ENCODE data around the gene YJEFN3.

Gene YJEFN3

DNA sequence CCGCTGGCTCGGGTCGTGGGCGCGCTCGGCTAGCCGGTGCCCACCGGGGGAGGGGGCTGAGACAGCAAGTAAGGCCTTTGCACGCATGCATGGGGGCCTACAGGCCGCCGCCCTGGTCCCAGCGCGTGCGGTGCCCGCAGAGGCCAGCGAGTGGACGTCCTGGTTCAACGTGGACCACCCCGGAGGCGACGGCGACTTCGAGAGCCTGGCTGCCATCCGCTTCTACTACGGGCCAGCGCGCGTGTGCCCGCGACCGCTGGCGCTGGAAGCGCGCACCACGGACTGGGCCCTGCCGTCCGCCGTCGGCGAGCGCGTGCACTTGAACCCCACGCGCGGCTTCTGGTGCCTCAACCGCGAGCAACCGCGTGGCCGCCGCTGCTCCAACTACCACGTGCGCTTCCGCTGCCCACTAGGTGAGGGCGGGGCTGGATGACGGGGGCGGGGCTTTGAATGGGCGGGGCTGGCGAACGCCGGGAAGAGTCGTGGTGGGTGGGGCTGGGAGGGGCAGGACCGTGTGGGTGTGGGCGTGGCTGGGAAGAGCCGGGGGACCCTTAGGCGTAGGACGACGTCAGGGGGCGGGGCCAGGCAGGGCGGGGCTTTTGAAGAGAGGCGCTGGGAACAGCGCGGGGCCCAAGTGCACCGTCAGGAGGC lies 11.5 kb downstream of the YJEFN3 start:
- peak; percentile 83 for DNase-seq

DNA sequence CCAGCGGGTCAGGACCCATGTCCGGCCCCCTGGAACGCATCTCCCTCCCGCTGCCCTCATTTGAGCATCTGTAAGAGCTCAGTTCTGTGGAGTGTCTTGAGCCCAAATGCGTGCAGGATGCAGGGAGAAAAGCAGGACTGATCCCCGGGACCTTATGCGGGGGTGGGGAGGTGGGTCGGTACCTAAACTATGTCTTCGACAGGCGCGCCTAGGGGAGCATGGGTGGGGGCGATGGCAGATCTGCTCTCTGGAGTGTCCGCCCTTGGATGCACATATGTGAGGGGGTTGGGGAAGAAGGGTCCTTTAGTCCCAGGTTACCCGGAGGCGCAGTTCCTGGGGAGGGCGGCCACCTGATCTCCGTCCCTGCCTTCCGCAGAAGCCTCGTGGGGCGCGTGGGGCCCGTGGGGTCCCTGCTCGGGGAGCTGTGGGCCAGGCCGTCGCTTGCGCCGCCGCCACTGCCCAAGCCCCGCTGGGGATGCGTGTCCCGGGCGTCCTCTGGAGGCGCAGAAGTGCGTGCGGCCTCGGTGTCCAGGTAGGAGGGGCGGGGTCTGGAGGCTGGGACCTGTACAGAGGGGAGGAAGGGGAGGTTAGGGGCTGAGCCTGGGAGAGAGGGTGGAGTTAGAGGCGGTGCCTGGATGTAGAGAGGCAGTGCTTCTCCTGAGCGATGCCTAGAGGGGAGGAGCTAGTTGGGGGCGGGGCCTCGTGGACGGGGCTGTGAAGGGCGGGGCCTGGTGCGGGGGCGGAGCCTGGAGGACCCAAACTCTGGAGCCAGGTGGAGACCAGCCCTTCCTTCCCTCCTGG lies 12.2 kb downstream of the YJEFN3 start:
- peak; percentile 58 for DNase-seq

DNA sequence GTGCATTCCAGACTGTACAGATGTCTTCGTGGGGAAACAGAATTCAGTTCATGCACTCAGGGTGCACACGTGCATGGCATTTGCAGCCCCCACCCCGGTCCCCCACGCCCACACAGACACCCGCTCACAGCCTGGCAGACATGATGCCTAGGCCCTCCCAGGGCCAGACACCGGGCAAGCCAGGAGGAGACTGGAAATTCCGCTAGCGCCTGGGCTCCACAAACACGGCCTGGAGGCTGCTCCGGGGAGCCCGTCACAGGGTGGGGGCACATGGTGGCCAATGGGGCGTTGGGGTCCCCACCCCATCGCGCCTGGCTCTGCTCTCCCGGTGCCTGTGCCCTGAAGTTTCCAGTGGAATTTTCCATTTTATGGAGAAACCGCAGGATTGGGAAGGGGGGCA lies 12.9 kb downstream of the YJEFN3 start:
- no peak for DNase-seq

DNA sequence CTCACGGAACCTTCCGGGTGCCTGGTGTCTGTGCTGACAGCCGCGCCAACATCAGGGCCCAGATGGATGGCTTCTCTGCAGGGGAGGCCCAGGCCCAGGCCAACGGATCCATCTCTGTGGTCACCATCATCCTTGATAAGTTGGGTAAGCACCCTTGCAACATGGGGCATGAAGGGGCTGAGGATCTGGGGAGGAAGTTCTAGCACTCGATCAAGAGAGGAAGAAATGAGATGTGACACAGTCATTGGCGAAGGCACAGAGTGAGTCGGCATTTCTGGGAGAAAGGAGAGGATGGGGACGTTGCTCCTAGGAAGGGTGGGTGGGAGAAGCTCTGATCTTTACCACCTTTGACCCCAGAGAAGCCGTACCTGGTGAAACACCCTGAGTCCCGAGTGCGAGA lies 13.8 kb downstream of the YJEFN3 start:
- DNase-seq: no peak

DNA sequence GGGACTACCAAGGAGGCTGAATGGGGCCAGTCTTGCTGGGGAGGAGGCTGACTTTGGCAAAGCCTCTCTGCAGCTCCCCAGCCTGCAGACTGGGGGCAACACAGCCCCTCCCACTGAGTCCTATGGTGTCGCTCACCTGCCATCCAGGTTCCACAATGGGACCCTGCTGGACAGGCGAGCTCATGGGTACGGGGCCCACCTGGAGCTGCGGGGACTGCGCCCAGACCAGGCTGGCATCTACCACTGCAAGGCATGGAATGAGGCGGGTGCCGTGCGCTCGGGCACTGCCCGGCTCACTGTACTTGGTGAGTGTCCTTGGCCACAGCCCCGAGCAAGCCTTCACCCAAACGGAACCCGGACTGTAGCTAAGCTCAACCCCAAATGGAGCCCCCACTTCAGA lies 14.4 kb downstream of the YJEFN3 start:
- no peak for DNase-seq

GRCh38 chr19:19543640-19544039 lies 14.9 kb downstream of the YJEFN3 start:
- no peak for DNase-seq

DNA sequence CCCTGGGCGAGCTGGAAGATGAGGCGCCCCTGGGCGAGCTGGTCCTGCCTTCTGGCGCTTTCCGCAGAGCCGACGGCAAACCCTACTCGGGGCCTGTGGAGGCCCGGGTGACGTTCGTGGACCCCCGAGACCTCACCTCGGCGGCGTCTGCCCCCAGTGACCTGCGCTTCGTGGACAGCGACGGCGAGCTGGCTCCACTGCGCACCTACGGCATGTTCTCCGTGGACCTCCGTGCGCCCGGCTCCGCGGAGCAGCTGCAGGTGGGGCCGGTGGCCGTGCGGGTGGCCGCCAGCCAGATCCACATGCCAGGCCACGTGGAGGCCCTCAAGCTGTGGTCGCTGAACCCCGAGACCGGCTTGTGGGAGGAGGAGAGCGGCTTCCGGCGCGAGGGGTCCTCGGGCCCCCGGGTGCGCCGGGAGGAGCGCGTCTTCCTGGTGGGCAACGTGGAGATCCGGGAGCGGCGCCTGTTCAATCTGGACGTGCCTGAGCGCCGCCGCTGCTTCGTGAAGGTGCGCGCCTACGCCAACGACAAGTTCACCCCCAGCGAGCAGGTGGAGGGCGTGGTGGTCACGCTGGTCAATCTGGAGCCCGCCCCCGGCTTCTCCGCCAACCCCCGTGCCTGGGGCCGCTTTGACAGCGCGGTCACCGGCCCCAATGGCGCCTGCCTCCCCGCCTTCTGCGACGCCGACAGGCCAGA lies 15.7 kb downstream of the YJEFN3 start:
- DNase-seq: no peak

GRCh38 chr19:19544954-19545591 lies 16.4 kb downstream of the YJEFN3 start:
- DNase-seq: no peak

DNA sequence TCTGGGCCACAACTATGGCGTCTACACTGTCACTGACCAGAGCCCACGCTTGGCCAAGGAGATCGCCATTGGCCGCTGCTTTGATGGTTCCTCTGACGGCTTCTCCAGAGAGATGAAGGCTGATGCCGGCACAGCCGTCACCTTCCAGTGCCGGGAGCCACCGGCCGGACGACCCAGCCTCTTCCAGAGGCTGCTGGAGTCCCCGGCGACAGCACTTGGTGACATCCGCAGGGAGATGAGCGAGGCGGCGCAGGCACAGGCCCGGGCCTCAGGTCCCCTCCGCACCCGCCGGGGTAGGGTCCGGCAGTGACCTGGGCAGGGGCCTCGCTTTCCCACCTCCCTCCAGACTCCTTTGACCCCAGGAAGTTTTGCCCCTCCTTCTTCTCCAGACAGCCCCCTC lies 17.0 kb downstream of the YJEFN3 start:
- DNase-seq: no peak

- DNase-seq: no peak
Observed at GRCh38 chr19:19546751-19547162, 18.0 kb downstream of the YJEFN3 start.

- no peak for DNase-seq
Observed at GRCh38 chr19:19547674-19548336, 19.1 kb downstream of the YJEFN3 start.

DNA sequence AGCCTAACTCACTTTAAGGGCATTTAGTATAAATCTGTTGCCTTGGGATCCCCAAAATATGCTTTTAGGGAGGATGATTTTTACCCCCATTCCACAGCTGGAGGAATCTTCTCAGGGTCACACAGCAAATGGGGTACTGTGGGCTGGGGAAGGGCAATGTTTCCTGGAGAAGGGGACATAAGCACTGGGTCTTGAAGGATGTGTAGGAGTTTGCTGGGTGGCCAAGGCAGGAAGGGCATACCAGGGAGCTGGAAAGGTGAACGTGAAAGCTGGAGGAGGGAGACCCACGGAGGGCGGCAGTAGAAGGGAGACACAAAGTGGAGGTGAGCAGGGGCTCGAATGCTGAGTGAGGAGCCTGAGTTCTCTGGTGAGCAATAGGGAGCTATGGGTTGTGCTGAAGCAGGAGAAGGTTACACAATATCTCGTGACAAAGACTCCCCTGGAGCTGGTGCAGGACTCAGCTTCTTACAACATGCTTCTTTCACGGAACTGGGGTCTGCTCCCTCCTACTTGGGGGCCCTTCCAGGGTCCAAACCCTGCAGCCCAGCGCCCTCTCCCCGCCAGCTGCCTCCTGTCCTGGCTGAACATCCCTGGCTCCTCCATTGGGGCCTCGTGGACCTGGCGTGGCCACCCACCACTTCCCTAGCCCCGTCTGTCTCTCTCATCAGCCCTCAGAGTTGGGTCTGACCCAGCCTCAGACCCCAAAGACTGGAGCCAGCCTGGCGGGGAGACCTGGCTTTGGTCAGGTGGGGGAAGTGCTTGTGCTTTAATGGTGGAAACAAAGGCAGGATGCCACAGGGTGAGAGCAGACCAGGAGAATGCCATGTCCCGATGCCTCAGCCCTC lies 20.4 kb downstream of the YJEFN3 start:
- no peak for DNase-seq

DNA sequence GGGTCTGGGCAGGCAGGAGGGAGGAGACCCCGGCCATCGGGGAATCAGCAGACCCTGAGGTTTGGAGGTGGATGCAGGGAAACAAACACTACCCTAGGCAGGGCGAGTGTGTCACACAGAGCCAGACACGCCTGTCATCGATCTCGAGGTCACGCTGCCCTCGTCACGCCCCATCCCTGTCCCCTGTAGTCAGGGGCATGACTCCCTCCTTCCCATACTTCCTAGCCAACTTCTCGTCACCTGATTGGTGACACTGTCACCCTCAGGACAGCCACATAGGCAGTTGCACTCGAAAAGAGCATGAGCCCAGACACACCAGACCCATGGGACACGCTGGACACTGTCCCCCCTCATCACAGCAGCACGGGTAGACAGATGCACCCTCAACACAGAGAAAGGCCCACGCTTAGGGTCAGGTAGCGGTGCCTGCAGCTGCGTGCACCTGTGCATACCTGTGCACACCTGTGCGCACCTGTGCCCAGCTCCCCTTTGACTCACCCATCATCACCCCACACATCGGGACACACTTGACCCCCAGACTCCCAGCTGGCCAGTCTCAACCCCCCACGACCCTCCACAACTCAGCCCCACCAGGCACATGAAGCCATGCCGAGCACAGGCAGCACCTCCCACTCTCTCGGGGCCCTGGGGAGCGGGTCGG lies 21.2 kb downstream of the YJEFN3 start:
- DNase-seq: no peak

- DNase-seq: no peak
Observed at GRCh38 chr19:19550485-19550929, 21.8 kb downstream of the YJEFN3 start.

- DNase-seq: no peak
Observed at GRCh38 chr19:19550972-19551852, 22.5 kb downstream of the YJEFN3 start.

DNA sequence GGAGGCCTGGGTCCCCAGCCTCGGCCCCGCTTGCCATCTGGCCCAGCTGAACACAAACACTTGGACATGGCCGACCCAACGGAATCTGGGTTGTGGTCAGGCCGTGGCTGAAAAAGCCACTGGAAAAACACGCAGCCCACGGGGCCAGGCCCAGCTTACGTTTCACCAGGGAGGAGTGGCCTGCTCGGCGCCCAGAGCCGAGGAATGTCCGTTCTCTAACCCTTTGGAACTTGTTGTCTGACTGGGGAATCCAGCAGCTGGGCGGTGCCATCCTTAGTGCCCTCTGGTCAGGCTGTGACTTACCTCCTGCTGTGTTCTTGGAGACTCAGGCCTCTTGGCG lies 23.1 kb downstream of the YJEFN3 start:
- no peak for DNase-seq

DNA sequence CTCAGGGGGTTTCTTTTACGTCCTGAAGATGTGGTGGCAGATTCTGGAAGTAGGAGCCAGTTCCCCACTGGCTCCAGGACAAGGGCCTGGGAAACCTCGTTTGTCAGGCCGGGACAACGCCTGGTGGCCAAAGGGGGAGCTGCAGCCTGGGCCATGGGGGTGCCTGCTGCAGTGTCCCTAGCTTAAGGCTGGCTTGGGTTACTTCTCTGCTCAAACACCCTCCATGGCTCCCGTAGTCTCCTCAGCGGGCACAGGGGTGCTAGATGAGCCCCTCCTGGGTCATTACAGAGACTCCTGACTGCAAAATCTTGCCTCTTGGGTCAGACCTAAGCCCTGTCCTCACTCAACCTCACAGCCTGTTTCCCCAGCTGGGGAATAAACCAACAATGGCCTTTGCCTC lies 24.1 kb downstream of the YJEFN3 start:
- peak; percentile 24 for DNase-seq

DNA sequence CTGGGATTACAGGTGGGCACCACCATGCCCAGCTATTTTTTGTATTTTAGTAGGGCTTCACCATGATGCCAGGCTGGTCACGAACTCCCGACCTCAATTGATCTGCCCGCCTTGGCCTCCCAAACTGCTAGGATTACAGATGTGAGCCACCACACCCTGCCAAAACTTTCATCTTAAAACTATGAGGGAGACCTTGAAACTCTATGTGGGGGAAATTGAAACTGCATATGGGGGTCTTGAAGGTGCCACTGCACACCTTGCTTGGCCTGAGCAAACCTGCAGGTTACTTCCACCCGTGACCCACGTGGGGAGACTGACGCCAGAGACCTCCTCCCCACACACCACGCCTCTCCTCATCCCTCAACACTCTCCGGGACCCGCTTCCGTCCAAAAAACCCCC lies 25.0 kb downstream of the YJEFN3 start:
- DNase-seq: no peak

- peak; percentile 54 for DNase-seq
Observed at GRCh38 chr19:19554074-19555023, 25.6 kb downstream of the YJEFN3 start.
